GM23248 (cell line): ENCODE data around the gene PAXX. TPM values are rescaled to one million over a fixed set of nuclear protein-coding genes. Genes with fewer than 3 reads are reported as not detected.

Source experiments
- DNase-seq: peaks from one replicate; pipeline ENCODE4 v3.0.0-alpha.2; 2015
- H2AFZ ChIP-seq: fragments of 200-600 bp; sonication (generic); 2 replicates; pipeline ENCODE4 v1.6.1; 2016; ENCODE audit warnings: antibody characterized with exemption
- H3F3A ChIP-seq: fragments of 200-600 bp; sonication (generic); 2 replicates; pipeline ENCODE4 v1.6.1; 2016; ENCODE audit warnings: mild to moderate bottlenecking, antibody characterized with exemption, mixed run types; ENCODE audit not compliant: insufficient read depth
- H3K27ac ChIP-seq: fragments of 200-600 bp; sonication (generic); 2 replicates; pipeline ENCODE4 v1.5.1; 2016; ENCODE audit warnings: mild to moderate bottlenecking
- H3K27me3 ChIP-seq: fragments of 200-600 bp; sonication (generic); replicated peaks from 2 replicates; pipeline ENCODE4 v1.6.1; 2016; ENCODE audit warnings: mild to moderate bottlenecking; ENCODE audit not compliant: insufficient read depth
- H3K36me3 ChIP-seq: fragments of 200-600 bp; sonication (generic); 2 replicates; pipeline ENCODE4 v1.6.1; 2016; ENCODE audit warnings: low read depth, mild to moderate bottlenecking
- H3K4me1 ChIP-seq: fragments of 200-600 bp; sonication (generic); 2 replicates; pipeline ENCODE4 v1.6.1; 2016; ENCODE audit warnings: mild to moderate bottlenecking; ENCODE audit not compliant: insufficient read depth
- H3K4me2 ChIP-seq: fragments of 200-600 bp; sonication (generic); one replicate; pipeline ENCODE4 v1.6.1; 2016; ENCODE audit warnings: mild to moderate bottlenecking; ENCODE audit not compliant: unreplicated experiment
- H3K4me3 ChIP-seq: fragments of 200-600 bp; sonication (generic); 2 replicates; pipeline ENCODE4 v1.5.1; 2016; ENCODE audit warnings: mild to moderate bottlenecking
- H3K79me2 ChIP-seq: fragments of 200-600 bp; sonication (generic); 2 replicates; pipeline ENCODE4 v1.6.1; 2016; ENCODE audit warnings: mild to moderate bottlenecking; ENCODE audit not compliant: insufficient read depth
- H3K9ac ChIP-seq: fragments of 200-600 bp; sonication (generic); 2 replicates; pipeline ENCODE4 v1.6.1; 2016; ENCODE audit warnings: mild to moderate bottlenecking
- H3K9me2 ChIP-seq: fragments of 200-600 bp; sonication (generic); 2 replicates; pipeline ENCODE4 v1.6.1; 2016; ENCODE audit warnings: mixed run types, mild to moderate bottlenecking, moderate library complexity; ENCODE audit not compliant: insufficient read depth
- H3K9me3 ChIP-seq: fragments of 200-600 bp; sonication (generic); one replicate; pipeline ENCODE4 v1.6.1; 2017; ENCODE audit warnings: low read depth
- H4K20me1 ChIP-seq: fragments of 200-600 bp; sonication (generic); 2 replicates; pipeline ENCODE4 v1.6.0; 2016; ENCODE audit not compliant: insufficient read depth
- EZH2 ChIP-seq: fragments of 200-600 bp; sonication (generic); IDR thresholded peaks from 2 replicates; pipeline ENCODE4 v1.6.1; 2018; ENCODE audit warnings: antibody characterized with exemption, mild to moderate bottlenecking; ENCODE audit not compliant: insufficient read depth, poor library complexity, severe bottlenecking
- EZH2phosphoT487 ChIP-seq: fragments of 200-600 bp; sonication (generic); IDR thresholded peaks from 2 replicates; pipeline ENCODE4 v1.6.1; 2018; ENCODE audit warnings: antibody characterized with exemption, moderate library complexity, mild to moderate bottlenecking, low read depth; ENCODE audit not compliant: insufficient read depth
- WGBS, 2 experiments: methylation state at CpG; one replicate each; pipeline ENCODE4 v1.1.6; 2015 to 2017; ENCODE audit warnings: low lambda C conversion rate in 2 of 2, low coverage in 1 of 2; ENCODE audit errors: missing lambda C conversion rate in 2 of 2; 5-methylcytosine and 5-hydroxymethylcytosine counted together
- in situ Hi-C: fragments of 300-500 bp; cut with MboI; formaldehyde crosslinking; loops from 2 replicates; pipeline ENCODE4 v1.15.0; 2020
- polyA plus RNA-seq: library from polyadenylated mRNA; unstranded; fragments of >200 nt; fragmentation: Nextera tagmentation; extraction: Ambion mirVana; gene quantifications from 2 replicates; pipeline ENCODE4 v1.2.1, GENCODE V29; 2016
- total RNA-seq: library from RNA; depleted of rRNA; stranded (reverse); fragments of >200 nt; shearing (Covaris generic); gene quantifications from 2 replicates; pipeline ENCODE4 v1.2.3, GENCODE V29; 2014

PAXX gene
- total and polyA plus RNA-seq, 2 experiments from 2014 or later, result 52.2 to 54.5 TPM

GRCh38 chr9:136980669-136981478 is 11.3 kb upstream of the PAXX start:
- TF ChIP-seq EZH2 (no peak), EZH2phosphoT487 (no peak)
- in situ Hi-C loops, result no loop called here
- no peaks in the 10 kb centered on the region for H4K20me1 ChIP-seq

GRCh38 chr9:136981588-136982231 is 10.5 kb upstream of the PAXX start:
- no peaks in the 10 kb centered on the region for H3K36me3 ChIP-seq
- H3K4me1 ChIP-seq, result no peaks in the 10 kb centered on the region
- H3K27me3 ChIP-seq, result peaks cover 19% of the 10 kb centered on the region; the same call in 1 of the 2 replicates
- H3K9ac ChIP-seq, result no peak overlapping the region
- no peak for DNase-seq
- no peaks in the 10 kb centered on the region for H3K79me2 ChIP-seq
- H2AFZ ChIP-seq, result no peak overlapping the region
- 73 to 78% methylated on average over 15 to 17 of the region's 17 CpGs for WGBS, 2 experiments
- in situ Hi-C loops, result no loop called here
- no peak overlapping the region for H3K4me3 ChIP-seq
- no peak overlapping the region for H3K4me2 ChIP-seq
- TF ChIP-seq EZH2phosphoT487, result no peak
- no peak for TF ChIP-seq EZH2
- H3K9me2 ChIP-seq, result no peaks in the 10 kb centered on the region
- H3K9me3 ChIP-seq, result no peaks in the 10 kb centered on the region
- H3K27ac ChIP-seq, result no peak overlapping the region
- no peaks in the 10 kb centered on the region for H4K20me1 ChIP-seq
- no peaks in the 10 kb centered on the region for H3F3A ChIP-seq

More at GRCh38 chr9:136980669-136981478, 11.3 kb upstream of the PAXX start:
- Histone ChIP-seq H3K36me3 (no peaks in the 10 kb centered on the region), H3K4me2 (no peak overlapping the region), H3K9ac (no peak overlapping the region), H3K27ac (no peak overlapping the region), H3F3A (no peaks in the 10 kb centered on the region), H3K4me3 (no peak overlapping the region), H3K27me3 (peaks cover 14% of the 10 kb centered on the region; the same call in 1 of the 2 replicates), H3K79me2 (no peaks in the 10 kb centered on the region), H3K9me2 (no peaks in the 10 kb centered on the region), H2AFZ (no peak overlapping the region), H3K4me1 (no peaks in the 10 kb centered on the region), H3K9me3 (no peaks in the 10 kb centered on the region)
- WGBS, 2 experiments, result 93 to 94% methylated on average over 12 to 16 of the region's 16 CpGs
- no peak for DNase-seq

DNA sequence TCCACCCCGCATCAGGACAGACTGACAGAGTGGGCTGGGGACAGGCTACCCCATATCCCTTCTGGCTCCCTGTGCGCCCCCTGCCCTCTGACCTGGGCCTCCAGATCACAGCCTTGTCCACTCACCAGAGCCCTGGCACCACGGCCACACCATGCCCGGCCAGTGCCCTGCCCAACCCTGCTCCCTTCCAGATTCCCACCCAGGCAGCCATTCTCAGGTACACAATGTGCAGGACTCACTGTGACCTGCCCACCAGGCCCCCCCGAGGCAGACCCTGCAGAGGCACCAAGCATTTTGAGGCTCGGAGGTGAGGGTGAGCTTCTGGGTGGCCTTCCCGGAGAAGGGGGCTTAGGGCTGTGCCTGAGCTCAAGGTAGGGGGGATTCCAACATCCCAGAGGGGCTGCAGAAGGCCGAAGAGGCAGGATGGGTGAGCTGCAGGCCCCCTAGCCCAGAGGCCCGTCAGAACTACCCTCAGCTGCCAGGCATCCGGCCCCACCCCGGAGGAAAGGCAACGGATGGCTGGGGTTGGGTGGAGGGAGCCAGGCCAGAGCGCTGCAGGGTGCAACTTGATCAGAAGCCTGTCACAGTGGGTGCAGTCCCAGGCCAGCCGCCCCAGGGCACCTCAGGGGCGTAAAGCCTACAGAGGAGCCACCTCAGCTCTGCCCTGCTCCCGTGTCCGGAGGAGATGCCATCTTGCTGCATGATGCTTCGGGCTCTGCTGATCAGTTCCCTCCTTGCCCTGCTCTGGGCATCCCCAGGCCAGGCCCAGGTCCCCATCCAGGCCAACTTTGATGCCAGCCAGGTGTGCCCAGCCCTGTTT is 9.8 kb upstream of the PAXX start, which contains the start of gene LCNL1:
LCNL1 (plus strand) TSS at position 762 of the 820 bp plus-strand sequence. CDS start 594 bp downstream, outside the sequence.
- H4K20me1 ChIP-seq, result no peaks in the 10 kb centered on the region
- WGBS, 2 experiments, result 70 to 73% methylated on average over 17 to 18 of the region's 18 CpGs
- no peak within 1 kb of the TSS for H3K9ac ChIP-seq
- no peaks in the 10 kb centered on the region for H3K79me2 ChIP-seq
- TF ChIP-seq EZH2phosphoT487 (no peak), EZH2 (no peak)
- H3K4me2 ChIP-seq, result no peak within 1 kb of the TSS
- H3K4me1 ChIP-seq, result no peaks in the 10 kb centered on the region
- no peaks in the 10 kb centered on the region for H3K36me3 ChIP-seq
- peaks cover 19% of the 10 kb centered on the region; the same call in 1 of the 2 replicates for H3K27me3 ChIP-seq
- H3K9me3 ChIP-seq, result no peaks in the 10 kb centered on the region
- no peak within 1 kb of the TSS for H2AFZ ChIP-seq
- no peak within 1 kb of the TSS for H3K4me3 ChIP-seq
- no peak for DNase-seq
- no peaks in the 10 kb centered on the region for H3K9me2 ChIP-seq
- no peak within 1 kb of the TSS for H3K27ac ChIP-seq
- H3F3A ChIP-seq, result no peaks in the 10 kb centered on the region
- in situ Hi-C loops, result no loop called here

DNA sequence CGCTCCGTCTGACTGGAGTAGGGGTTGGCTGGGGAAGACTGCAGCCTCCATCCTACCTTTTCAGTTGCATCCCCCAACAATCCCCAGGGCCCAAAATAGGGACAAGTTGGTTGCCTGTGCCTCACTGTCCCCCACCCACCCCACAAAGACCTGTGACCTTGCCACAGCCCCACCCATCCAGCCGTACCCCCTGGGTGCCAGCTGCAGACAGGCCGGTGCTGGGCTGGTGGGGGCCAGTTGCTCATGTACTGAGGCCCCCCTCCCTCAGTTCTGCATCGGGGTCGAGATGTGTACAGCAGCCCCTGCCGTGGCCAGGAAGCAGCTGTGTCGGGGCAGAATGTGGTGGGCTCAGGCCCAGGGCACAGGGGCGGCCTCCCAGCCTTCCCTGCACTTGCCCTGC is 9.1 kb upstream of the PAXX start:
- Histone ChIP-seq H3F3A (no peaks in the 10 kb centered on the region), H3K79me2 (no peaks in the 10 kb centered on the region), H3K9me2 (no peaks in the 10 kb centered on the region), H3K27ac (no peak overlapping the region), H3K9me3 (no peaks in the 10 kb centered on the region), H3K4me1 (no peaks in the 10 kb centered on the region), H3K9ac (no peak overlapping the region), H2AFZ (no peak overlapping the region), H3K4me3 (no peak overlapping the region), H3K27me3 (peaks cover 19% of the 10 kb centered on the region; the same call in 1 of the 2 replicates), H4K20me1 (no peaks in the 10 kb centered on the region), H3K4me2 (no peak overlapping the region), H3K36me3 (no peaks in the 10 kb centered on the region)
- DNase-seq, result no peak
- in situ Hi-C loops, result no loop called here
- TF ChIP-seq EZH2phosphoT487 (no peak), EZH2 (no peak)
- 71 to 77% methylated on average over 6 to 9 of the region's 9 CpGs for WGBS, 2 experiments
